GM12878 (cell line): ENCODE measurements around the gene OLFML2A. TPM values are rescaled to one million over a fixed set of nuclear protein-coding genes. Genes with fewer than 3 reads are reported as not detected.
A peak's percentile ranks its signal among the peaks of the same experiment; 100 is the strongest.

Experiments
- BACH1 ChIP-seq: fragments of 450-650 bp; IDR thresholded peaks from 2 replicates; pipeline ENCODE4 v1.6.1; 2017; ENCODE audit warnings: mild to moderate bottlenecking, borderline replicate concordance
- CREM ChIP-seq: IDR thresholded peaks from 2 replicates; pipeline ENCODE4 v1.6.1; 2014; ENCODE audit warnings: antibody characterized with exemption, low read depth
- DPF2 ChIP-seq: fragments of 450-650 bp; IDR thresholded peaks from 2 replicates; pipeline ENCODE4 v1.6.1; 2017; ENCODE audit warnings: mild to moderate bottlenecking
- ETV6 ChIP-seq, 2 experiments: fragments of 450-650 bp in 1 of 2; IDR thresholded peaks in 1 of 2; conservative IDR thresholded peaks in 1 of 2; 2 replicates each; pipeline ENCODE4 v1.6.1; 2014; ENCODE audit warnings: antibody characterized with exemption in 1 of 2, borderline replicate concordance in 1 of 2, low read depth in 1 of 2, mild to moderate bottlenecking in 1 of 2, moderate library complexity in 1 of 2
- FOXK2 ChIP-seq: fragments of 450-650 bp; IDR thresholded peaks from 2 replicates; pipeline ENCODE4 v1.6.1; 2017; ENCODE audit warnings: mild to moderate bottlenecking, moderate library complexity
- HDAC2 ChIP-seq: fragments of 200-600 bp; sonication (generic); IDR thresholded peaks from 2 replicates; pipeline ENCODE4 v1.6.1; 2017
- LARP7 ChIP-seq: fragments of 450-650 bp; IDR thresholded peaks from 2 replicates; pipeline ENCODE4 v1.6.1; 2017; ENCODE audit warnings: mild to moderate bottlenecking
- MYC ChIP-seq: IDR thresholded peaks from 2 replicates; pipeline ENCODE4 v1.6.1; 2011; ENCODE audit warnings: mild to moderate bottlenecking, low read length, moderate library complexity, inconsistent platforms; ENCODE audit not compliant: insufficient read depth, insufficient replicate concordance, insufficient read length, severe bottlenecking
- NBN ChIP-seq: fragments of 450-650 bp; IDR thresholded peaks from 2 replicates; pipeline ENCODE4 v1.6.1; 2016
- NFXL1 ChIP-seq: fragments of 450-650 bp; IDR thresholded peaks from 2 replicates; pipeline ENCODE4 v1.6.1; 2017; ENCODE audit warnings: antibody characterized with exemption, mild to moderate bottlenecking, borderline replicate concordance
- NFYB ChIP-seq: IDR thresholded peaks from 2 replicates; pipeline ENCODE4 v1.6.1; 2011; ENCODE audit warnings: low read depth, mild to moderate bottlenecking, low read length, improper control_type of control experiment, moderate library complexity; ENCODE audit not compliant: insufficient read depth
- RELA ChIP-seq: fragments of 450-650 bp; IDR thresholded peaks from 2 replicates; pipeline ENCODE4 v1.8.0; 2014; ENCODE audit warnings: borderline replicate concordance; ENCODE audit not compliant: partially characterized antibody
- SMAD5 ChIP-seq: IDR thresholded peaks from 2 replicates; pipeline ENCODE4 v1.6.1; 2016; ENCODE audit warnings: antibody characterized with exemption, low read depth
- SREBF2 ChIP-seq: IDR thresholded peaks from 2 replicates; pipeline ENCODE4 v1.6.1; 2012; ENCODE audit warnings: mild to moderate bottlenecking, low read length
- TCF12 ChIP-seq: IDR thresholded peaks from 2 replicates; pipeline ENCODE4 v1.6.1; 2011; ENCODE audit warnings: low read depth, mild to moderate bottlenecking, low read length
- TCF7 ChIP-seq: IDR thresholded peaks from 2 replicates; pipeline ENCODE4 v1.6.1; 2014; ENCODE audit warnings: antibody characterized with exemption, borderline replicate concordance
- YBX1 ChIP-seq: fragments of 450-650 bp; IDR thresholded peaks from 2 replicates; pipeline ENCODE4 v1.6.1; 2016; ENCODE audit warnings: antibody characterized with exemption
- ZNF207 ChIP-seq: fragments of 450-650 bp; IDR thresholded peaks from 2 replicates; pipeline ENCODE4 v1.6.1; 2014; ENCODE audit warnings: antibody characterized with exemption, mild to moderate bottlenecking, borderline replicate concordance
- polyA plus RNA-seq, 11 experiments: library from polyadenylated mRNA; depleted of rRNA in 4 of 11; unstranded in 6 of 11; stranded (reverse) in 5 of 11; fragments of >200 nt; fragmentation: Nextera tagmentation in 4 of 11; fragmentation: Illumina TruSeq in 1 of 11; extraction: Ambion mirVana in 4 of 11; extraction: Trizol in 1 of 11; gene quantifications; 1 replicate in 1 of 11; 2 replicates in 10 of 11; pipeline versions ENCODE4 v1.2.1 to v1.2.3, GENCODE V29; 2011 to 2016; ENCODE audit warnings: inconsistent platforms in 2 of 11, missing spikeins in 2 of 11, low read depth in 1 of 11
- total RNA-seq, 4 experiments: library from RNA; depleted of rRNA in 3 of 4; stranded (reverse); fragments of >200 nt in 3 of 4; fragmentation: Illumina TruSeq in 1 of 4; extraction: Trizol in 1 of 4; gene quantifications; 2 replicates each; pipeline versions ENCODE4 v1.2.1 to v1.2.3, GENCODE V29; 2013 to 2021
- TF ChIP-seq, protein P1 (sequence below): fragments of 450-650 bp; conservative IDR thresholded peaks from 2 replicates; pipeline ENCODE4 v1.6.1; 2017; ENCODE audit warnings: mild to moderate bottlenecking, moderate library complexity
- TF ChIP-seq, protein P2 (sequence below): IDR thresholded peaks from 2 replicates; pipeline ENCODE4 v1.6.1; 2012; ENCODE audit warnings: low read depth, low read length, improper control_type of control experiment
- TF ChIP-seq, protein P3 (sequence below): fragments of 450-650 bp; IDR thresholded peaks from 2 replicates; pipeline ENCODE4 v1.6.1; 2017; ENCODE audit warnings: antibody characterized with exemption, mild to moderate bottlenecking, moderate library complexity
- TF ChIP-seq, protein P4 (sequence below): IDR thresholded peaks from 2 replicates; pipeline ENCODE4 v1.6.1; 2011; ENCODE audit warnings: mild to moderate bottlenecking, low read depth, low read length, moderate library complexity; ENCODE audit not compliant: insufficient replicate concordance

Gene OLFML2A
- total and polyA plus RNA-seq, 10 of the 15 experiments (the other 5 are each of a cell fraction or from before 2014, with no cell fraction given) = 0.02 to 0.13 (median 0.10) TPM; not detected in 4

DNA sequence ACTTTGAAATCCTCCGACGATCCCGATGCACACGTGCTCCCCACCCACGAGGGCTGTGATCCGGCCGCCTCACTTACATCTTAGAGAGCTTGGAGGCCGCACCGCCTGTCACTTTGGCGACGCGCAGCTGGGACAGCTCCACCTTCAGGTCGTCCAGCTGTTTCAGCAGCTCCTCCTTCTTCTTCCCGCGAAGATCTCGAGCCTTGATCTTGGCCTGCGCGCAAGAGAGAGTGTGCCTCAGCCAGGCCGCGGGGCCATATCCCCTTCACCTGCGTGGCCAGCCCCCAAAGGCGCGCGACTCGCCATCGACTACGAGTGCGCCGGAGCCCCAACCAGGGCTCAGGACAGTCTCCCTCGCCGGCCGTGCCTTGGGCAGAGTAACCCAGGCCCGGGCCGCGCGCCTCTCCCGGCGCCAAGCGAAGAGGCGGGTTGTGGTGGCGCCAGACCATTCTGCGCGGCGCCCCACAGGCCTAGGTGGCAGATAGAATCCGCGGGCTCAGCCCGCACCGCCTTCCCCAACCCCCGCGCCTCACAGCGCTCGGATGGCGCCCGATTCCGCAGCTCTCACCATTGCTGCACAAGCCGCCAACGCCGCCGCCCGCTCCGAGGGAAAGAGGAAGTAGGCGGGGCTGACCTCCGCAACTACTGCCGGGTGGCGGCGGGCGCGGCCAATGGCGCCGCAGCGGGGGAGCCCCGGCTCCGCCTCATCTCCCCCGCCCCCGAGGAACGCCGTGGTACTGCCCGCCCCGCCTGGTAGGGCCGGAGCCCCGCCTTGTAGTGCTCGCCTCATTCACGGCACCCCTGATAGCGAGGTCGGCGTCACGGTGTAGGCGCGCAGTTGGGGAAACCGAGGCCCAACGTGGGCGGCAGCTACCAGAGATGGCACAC is 84.7 kb downstream of the OLFML2A start, which contains the start of the genes ARPC5L and RPL35 (continued):
- peak; percentile 92; the same call in 1 of the 2 replicates for TF ChIP-seq SMAD5
- TF ChIP-seq TCF7 = no peak
- TF ChIP-seq, protein P1, sequence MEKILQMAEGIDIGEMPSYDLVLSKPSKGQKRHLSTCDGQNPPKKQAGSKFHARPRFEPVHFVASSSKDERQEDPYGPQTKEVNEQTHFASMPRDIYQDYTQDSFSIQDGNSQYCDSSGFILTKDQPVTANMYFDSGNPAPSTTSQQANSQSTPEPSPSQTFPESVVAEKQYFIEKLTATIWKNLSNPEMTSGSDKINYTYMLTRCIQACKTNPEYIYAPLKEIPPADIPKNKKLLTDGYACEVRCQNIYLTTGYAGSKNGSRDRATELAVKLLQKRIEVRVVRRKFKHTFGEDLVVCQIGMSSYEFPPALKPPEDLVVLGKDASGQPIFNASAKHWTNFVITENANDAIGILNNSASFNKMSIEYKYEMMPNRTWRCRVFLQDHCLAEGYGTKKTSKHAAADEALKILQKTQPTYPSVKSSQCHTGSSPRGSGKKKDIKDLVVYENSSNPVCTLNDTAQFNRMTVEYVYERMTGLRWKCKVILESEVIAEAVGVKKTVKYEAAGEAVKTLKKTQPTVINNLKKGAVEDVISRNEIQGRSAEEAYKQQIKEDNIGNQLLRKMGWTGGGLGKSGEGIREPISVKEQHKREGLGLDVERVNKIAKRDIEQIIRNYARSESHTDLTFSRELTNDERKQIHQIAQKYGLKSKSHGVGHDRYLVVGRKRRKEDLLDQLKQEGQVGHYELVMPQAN = peak; percentile 75
- no peak for TF ChIP-seq SREBF2
- no peak for TF ChIP-seq YBX1
- TF ChIP-seq NBN = no peak
- peak; percentile 78; the same call in 1 of the 2 replicates for TF ChIP-seq TCF12
- no peak for TF ChIP-seq HDAC2
- TF ChIP-seq ETV6 (conservative IDR thresholded peaks at IDR 0.05 in 1 of 2, IDR thresholded peaks at IDR 0.05 in 1 of 2; ENCODE audit: borderline replicate concordance in 1 of 2, low read depth in 1 of 2) = peak in 1 of 2 experiments; percentile 14; a peak in 1 of 4 replicates
- TF ChIP-seq, protein P2, sequence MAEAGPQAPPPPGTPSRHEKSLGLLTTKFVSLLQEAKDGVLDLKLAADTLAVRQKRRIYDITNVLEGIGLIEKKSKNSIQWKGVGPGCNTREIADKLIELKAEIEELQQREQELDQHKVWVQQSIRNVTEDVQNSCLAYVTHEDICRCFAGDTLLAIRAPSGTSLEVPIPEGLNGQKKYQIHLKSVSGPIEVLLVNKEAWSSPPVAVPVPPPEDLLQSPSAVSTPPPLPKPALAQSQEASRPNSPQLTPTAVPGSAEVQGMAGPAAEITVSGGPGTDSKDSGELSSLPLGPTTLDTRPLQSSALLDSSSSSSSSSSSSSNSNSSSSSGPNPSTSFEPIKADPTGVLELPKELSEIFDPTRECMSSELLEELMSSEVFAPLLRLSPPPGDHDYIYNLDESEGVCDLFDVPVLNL = 0 out of 2 replicates have a peak, but pooled peaks have one; percentile 10
- TF ChIP-seq BACH1 = peak; percentile 67
- TF ChIP-seq MYC = peak; percentile 78
- TF ChIP-seq, protein P3, sequence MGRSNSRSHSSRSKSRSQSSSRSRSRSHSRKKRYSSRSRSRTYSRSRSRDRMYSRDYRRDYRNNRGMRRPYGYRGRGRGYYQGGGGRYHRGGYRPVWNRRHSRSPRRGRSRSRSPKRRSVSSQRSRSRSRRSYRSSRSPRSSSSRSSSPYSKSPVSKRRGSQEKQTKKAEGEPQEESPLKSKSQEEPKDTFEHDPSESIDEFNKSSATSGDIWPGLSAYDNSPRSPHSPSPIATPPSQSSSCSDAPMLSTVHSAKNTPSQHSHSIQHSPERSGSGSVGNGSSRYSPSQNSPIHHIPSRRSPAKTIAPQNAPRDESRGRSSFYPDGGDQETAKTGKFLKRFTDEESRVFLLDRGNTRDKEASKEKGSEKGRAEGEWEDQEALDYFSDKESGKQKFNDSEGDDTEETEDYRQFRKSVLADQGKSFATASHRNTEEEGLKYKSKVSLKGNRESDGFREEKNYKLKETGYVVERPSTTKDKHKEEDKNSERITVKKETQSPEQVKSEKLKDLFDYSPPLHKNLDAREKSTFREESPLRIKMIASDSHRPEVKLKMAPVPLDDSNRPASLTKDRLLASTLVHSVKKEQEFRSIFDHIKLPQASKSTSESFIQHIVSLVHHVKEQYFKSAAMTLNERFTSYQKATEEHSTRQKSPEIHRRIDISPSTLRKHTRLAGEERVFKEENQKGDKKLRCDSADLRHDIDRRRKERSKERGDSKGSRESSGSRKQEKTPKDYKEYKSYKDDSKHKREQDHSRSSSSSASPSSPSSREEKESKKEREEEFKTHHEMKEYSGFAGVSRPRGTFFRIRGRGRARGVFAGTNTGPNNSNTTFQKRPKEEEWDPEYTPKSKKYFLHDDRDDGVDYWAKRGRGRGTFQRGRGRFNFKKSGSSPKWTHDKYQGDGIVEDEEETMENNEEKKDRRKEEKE = peak; percentile 88
- no peak for TF ChIP-seq NFXL1
- TF ChIP-seq DPF2 = peak; percentile 81
- TF ChIP-seq NFYB = peak; percentile 71; the same call in 1 of the 2 replicates
- peak; percentile 50; the same call in 1 of the 2 replicates for TF ChIP-seq CREM
- TF ChIP-seq ZNF207 = peak; percentile 99
- peak; percentile 96 for TF ChIP-seq LARP7
- TF ChIP-seq, protein P4, sequence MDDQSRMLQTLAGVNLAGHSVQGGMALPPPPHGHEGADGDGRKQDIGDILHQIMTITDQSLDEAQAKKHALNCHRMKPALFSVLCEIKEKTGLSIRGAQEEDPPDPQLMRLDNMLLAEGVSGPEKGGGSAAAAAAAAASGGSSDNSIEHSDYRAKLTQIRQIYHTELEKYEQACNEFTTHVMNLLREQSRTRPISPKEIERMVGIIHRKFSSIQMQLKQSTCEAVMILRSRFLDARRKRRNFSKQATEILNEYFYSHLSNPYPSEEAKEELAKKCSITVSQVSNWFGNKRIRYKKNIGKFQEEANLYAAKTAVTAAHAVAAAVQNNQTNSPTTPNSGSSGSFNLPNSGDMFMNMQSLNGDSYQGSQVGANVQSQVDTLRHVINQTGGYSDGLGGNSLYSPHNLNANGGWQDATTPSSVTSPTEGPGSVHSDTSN = peak; percentile 21
- TF ChIP-seq FOXK2 = peak; percentile 95
- peak; percentile 71 for TF ChIP-seq RELA
